Osteocyte (in vitro differentiated cells): Measurements from ENCODE around the gene POR. TPM values are rescaled to one million over a fixed set of nuclear protein-coding genes. Genes with fewer than 3 reads are reported as not detected.

Experiments
- DNase-seq: peaks from one replicate; pipeline ENCODE4 v3.0.0; 2021; ENCODE audit warnings: mixed read lengths; ENCODE audit not compliant: unreplicated experiment; ENCODE audit errors: extremely low spot score
- H3K27ac Mint-ChIP-seq: one replicate; pipeline ENCODE4 v1.8.0; 2021; ENCODE audit warnings: mild to moderate bottlenecking, mixed read lengths; ENCODE audit not compliant: unreplicated experiment
- H3K27me3 Mint-ChIP-seq: one replicate; pipeline ENCODE4 v1.8.0; 2021; ENCODE audit warnings: mixed read lengths; ENCODE audit not compliant: unreplicated experiment
- H3K36me3 Mint-ChIP-seq: one replicate; pipeline ENCODE4 v1.8.0; 2021; ENCODE audit warnings: mixed read lengths; ENCODE audit not compliant: unreplicated experiment
- H3K4me1 Mint-ChIP-seq: one replicate; pipeline ENCODE4 v1.8.0; 2021; ENCODE audit warnings: mixed read lengths; ENCODE audit not compliant: unreplicated experiment
- H3K4me3 Mint-ChIP-seq: one replicate; pipeline ENCODE4 v1.8.0; 2021; ENCODE audit warnings: mild to moderate bottlenecking, moderate library complexity, mixed read lengths; ENCODE audit not compliant: unreplicated experiment
- H3K9me3 Mint-ChIP-seq: one replicate; pipeline ENCODE4 v1.8.0; 2021; ENCODE audit warnings: mixed read lengths; ENCODE audit not compliant: unreplicated experiment
- total RNA-seq: library from RNA; stranded (reverse); gene quantifications from 2 replicates; pipeline ENCODE4 v1.2.1, GENCODE V29; 2021
- TF ChIP-seq, protein P1 (sequence below): fragments of 200-600 bp; sonication (generic); IDR thresholded peaks from 2 replicates; pipeline ENCODE4 v1.5.0; 2021; ENCODE audit warnings: antibody characterized with exemption, mild to moderate bottlenecking, moderate library complexity

The POR gene
- total RNA-seq, 1 donor from 2014 or later = 62.1 TPM

DNA sequence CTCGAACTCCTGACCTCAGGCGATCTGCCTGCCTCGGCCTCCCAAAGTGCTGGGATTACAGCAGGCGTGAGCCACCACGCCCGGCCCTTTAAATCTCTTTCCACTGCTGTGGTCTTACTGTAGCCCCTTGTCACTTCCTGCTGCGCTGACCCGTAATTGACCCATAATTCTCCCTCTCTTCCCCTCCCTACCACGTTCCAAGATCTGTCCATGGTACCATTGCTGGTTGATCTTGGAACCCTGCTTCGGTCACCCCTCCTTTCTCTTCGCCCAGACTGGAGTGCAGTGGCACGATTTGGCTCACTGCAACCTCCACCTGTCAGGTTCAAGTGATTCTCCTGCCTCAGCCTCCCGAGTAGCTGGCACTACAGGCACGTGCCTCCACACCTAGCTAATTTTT, 6.5 kb downstream of the POR start:
- Mint-ChIP-seq H3K27me3 (no peaks in the 10 kb centered on the region), H3K36me3 (peaks cover 10% of the 10 kb centered on the region), H3K4me3 (no peak overlapping the region), H3K27ac (no peak overlapping the region), H3K9me3 (no peaks in the 10 kb centered on the region), H3K4me1 (peaks cover 12% of the 10 kb centered on the region)
- no peak for DNase-seq
- TF ChIP-seq, protein P1, sequence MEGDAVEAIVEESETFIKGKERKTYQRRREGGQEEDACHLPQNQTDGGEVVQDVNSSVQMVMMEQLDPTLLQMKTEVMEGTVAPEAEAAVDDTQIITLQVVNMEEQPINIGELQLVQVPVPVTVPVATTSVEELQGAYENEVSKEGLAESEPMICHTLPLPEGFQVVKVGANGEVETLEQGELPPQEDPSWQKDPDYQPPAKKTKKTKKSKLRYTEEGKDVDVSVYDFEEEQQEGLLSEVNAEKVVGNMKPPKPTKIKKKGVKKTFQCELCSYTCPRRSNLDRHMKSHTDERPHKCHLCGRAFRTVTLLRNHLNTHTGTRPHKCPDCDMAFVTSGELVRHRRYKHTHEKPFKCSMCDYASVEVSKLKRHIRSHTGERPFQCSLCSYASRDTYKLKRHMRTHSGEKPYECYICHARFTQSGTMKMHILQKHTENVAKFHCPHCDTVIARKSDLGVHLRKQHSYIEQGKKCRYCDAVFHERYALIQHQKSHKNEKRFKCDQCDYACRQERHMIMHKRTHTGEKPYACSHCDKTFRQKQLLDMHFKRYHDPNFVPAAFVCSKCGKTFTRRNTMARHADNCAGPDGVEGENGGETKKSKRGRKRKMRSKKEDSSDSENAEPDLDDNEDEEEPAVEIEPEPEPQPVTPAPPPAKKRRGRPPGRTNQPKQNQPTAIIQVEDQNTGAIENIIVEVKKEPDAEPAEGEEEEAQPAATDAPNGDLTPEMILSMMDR = no peak

DNA sequence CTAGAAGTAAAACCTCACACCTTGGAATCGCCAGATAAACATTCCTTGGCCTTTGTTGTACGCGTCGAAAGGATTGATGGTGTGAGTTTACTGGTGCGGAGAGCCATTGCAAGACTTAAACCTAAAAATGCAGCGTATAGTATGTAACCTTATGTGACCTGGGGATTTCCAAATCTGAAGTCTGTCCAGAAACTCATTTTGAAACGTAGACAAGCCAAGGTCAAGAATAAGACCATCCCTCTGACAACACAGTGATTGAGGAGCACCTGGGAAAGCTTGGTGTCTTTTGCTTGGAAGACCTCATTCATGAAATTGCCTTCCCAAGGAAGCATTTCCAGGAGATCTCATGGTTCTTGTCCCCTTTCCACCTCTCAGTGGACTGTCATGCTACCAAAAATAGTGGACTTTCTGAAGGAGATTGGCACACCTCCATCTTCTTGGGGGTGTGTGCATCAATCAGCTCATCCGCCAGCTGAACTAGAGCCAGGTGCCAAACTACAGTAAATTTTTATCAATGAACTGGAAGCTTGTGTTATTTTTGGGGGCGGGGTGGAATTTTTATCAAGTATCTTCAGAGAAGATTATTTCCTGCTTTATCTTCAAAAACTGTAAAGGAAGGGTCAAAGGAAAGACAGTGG, 8.1 kb downstream of the POR start:
- DNase-seq = no peak
- Mint-ChIP-seq H3K36me3 (peaks cover 10% of the 10 kb centered on the region), H3K27me3 (no peaks in the 10 kb centered on the region), H3K9me3 (no peaks in the 10 kb centered on the region), H3K4me3 (no peak overlapping the region), H3K27ac (no peak overlapping the region), H3K4me1 (peaks cover 8% of the 10 kb centered on the region)
- TF ChIP-seq, protein P1 = no peak

DNA sequence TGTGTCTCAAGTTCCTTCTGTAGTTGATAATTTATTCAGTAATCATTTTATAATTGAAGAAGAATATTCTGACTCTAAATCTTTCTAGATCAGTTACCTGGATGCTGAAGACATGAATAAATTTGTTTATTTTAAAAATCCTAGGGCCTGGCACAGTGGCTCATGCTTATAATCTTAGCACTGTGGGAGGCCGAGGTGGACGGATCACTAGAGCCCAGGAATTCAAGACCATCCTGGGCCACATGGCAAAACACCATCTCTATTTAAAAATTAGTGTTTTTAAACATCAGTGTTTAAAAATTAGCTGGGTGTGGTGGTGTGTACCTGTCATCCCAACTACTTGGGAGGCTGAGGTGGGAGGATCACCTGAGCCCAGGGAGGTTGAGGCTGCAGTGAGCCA, 9.3 kb downstream of the POR start:
- no peak overlapping the region for H3K27ac Mint-ChIP-seq
- TF ChIP-seq, protein P1 = no peak
- no peak for DNase-seq
- H3K4me3 Mint-ChIP-seq = no peak overlapping the region
- peaks cover 8% of the 10 kb centered on the region for H3K4me1 Mint-ChIP-seq
- H3K36me3 Mint-ChIP-seq = peaks cover 6% of the 10 kb centered on the region
- H3K27me3 Mint-ChIP-seq = no peaks in the 10 kb centered on the region
- H3K9me3 Mint-ChIP-seq = no peaks in the 10 kb centered on the region

DNA sequence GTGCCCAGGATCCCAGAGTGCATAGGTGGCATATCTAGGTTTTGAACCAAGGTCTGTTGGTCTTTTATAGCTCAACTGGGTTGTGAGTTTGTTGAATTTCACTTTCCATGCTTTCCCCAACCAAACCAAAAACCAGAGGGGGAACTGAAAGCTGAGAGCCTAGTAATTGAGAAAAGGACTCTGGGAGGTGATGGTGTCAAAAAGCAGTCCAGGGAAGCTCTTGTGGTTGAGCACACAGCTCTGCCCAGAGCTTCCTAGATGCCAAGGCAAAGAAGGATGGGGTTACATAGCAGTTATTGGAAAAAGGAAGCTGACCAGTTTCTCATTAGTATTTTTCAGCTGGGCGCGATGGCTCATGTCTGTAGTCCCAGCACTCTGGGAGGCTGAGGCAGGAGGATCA, 9.9 kb downstream of the POR start:
- TF ChIP-seq, protein P1 = no peak
- Mint-ChIP-seq H3K36me3 (peaks cover 6% of the 10 kb centered on the region), H3K4me1 (peaks cover 6% of the 10 kb centered on the region), H3K27me3 (no peaks in the 10 kb centered on the region), H3K4me3 (no peak overlapping the region), H3K9me3 (no peaks in the 10 kb centered on the region), H3K27ac (no peak overlapping the region)
- no peak for DNase-seq

DNA sequence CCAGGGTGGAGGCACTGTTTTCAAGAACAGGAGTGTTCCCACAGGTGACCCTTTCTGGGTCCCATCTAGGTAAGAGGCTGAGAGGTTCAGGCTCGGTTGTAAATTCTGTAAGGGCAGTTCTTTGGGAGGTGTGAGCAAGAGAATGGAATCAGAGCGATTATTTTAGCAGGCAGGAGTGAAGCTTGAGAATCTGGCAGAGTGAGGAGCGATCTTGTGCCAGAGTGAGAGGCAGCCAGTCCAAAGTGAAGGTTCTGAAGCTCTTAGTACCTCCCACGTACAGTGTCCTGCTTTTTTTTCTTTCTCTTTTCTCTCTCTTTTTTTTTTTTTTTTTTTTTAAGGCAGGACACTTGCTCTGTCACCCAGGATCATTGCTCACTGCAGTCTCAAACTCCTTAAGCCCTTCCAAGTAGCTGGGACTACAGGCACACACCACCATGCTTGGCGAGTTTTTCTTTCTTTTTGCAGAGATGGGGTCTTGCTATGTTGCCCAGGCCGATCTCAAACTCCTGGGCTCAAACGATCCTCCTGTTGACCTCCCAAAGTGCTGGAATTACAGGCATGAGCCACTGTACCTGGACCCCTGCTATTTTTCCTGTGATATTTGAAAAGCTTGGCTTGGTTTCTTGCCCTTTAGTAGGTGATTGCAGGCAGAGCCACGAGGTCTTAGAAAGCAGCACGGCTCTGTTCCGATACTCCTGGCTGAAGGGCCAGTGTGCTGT, 10.9 kb downstream of the POR start:
- Mint-ChIP-seq H3K4me3 (no peak overlapping the region), H3K27me3 (no peaks in the 10 kb centered on the region), H3K27ac (no peak overlapping the region), H3K4me1 (peaks cover 2% of the 10 kb centered on the region), H3K36me3 (peaks cover 6% of the 10 kb centered on the region), H3K9me3 (no peaks in the 10 kb centered on the region)
- TF ChIP-seq, protein P1 = no peak
- no peak for DNase-seq
